Breast epithelium (tissue), 4 donors: ENCODE data around the gene C9orf72. TPM values are rescaled to one million over a fixed set of nuclear protein-coding genes. Genes with fewer than 3 reads are reported as not detected.

Source experiments
- DNase-seq, 2 donors: peaks; one replicate each; pipeline ENCODE4 v3.0.0-alpha.2; 2019; ENCODE audit warnings: low spot score in 2 of 2
- H3K27ac ChIP-seq, 2 donors: fragments of 200-600 bp; sonication (generic) in 1 of 2; one replicate each; pipeline ENCODE4 v1.5.1; 2016 to 2019; ENCODE audit warnings: mild to moderate bottlenecking in 1 of 2
- H3K27me3 ChIP-seq, 2 donors: fragments of 200-600 bp; sonication (generic) in 1 of 2; one replicate each; pipeline versions ENCODE4 v1.5.1 to v1.6.0; 2017 to 2019; ENCODE audit warnings: control low read depth in 1 of 2, mild to moderate bottlenecking in 1 of 2
- H3K36me3 ChIP-seq: fragments of 200-600 bp; one replicate; pipeline ENCODE4 v1.5.1; 2019
- H3K4me1 ChIP-seq, 2 donors: fragments of 200-600 bp; sonication (generic); one replicate each; pipeline ENCODE4 v1.5.1; 2016 to 2019; ENCODE audit warnings: control low read depth in 1 of 2
- H3K4me3 ChIP-seq, 3 donors: fragments of 200-600 bp; sonication (generic); 1 replicate in 2 of 3; 2 replicates in 1 of 3; pipeline ENCODE4 v1.5.1; 2016 to 2019; ENCODE audit warnings: mild to moderate bottlenecking in 3 of 3, moderate library complexity in 2 of 3
- H3K9me3 ChIP-seq, 2 donors: fragments of 200-600 bp; sonication (generic) in 1 of 2; one replicate each; pipeline ENCODE4 v1.5.1; 2016 to 2019; ENCODE audit warnings: control low read depth in 1 of 2
- CTCF ChIP-seq, 3 donors: fragments of 450-650 bp; IDR thresholded peaks; one replicate each; pipeline ENCODE4 v1.5.1; 2016 to 2017; ENCODE audit warnings: antibody characterized with exemption in 3 of 3, mild to moderate bottlenecking in 3 of 3, moderate library complexity in 3 of 3
- POLR2A ChIP-seq: fragments of 450-650 bp; IDR thresholded peaks from one replicate; pipeline ENCODE4 v1.6.1; 2016; ENCODE audit warnings: antibody characterized with exemption, mild to moderate bottlenecking, moderate library complexity
- POLR2AphosphoS5 ChIP-seq, 3 donors: sonication (generic); formaldehyde crosslinking; IDR thresholded peaks; one replicate each; pipeline ENCODE4 v1.6.1; 2017; ENCODE audit warnings: antibody characterized with exemption in 3 of 3
- intact Hi-C: fragments of 100-400 bp; cut with DNase I; formaldehyde crosslinking; loops from one replicate; pipeline ENCODE4 v1.15.1; 2023; ENCODE audit warnings: low total_unique reads
- total RNA-seq, 3 donors: library from RNA; depleted of rRNA; stranded (reverse); fragments of >200 nt; gene quantifications; one replicate each; pipeline ENCODE4 v1.1.0, GENCODE V29; 2016

C9orf72 gene
- total RNA-seq, 3 donors from 2014 or later: 20.8 to 43.9 (median 27.2) TPM

GRCh38 chr9:27584931-27585330, 11.7 kb upstream of the C9orf72 start:
- DNase-seq: no peak
- no peaks in the 10 kb centered on the region for H3K4me1 ChIP-seq
- no peak overlapping the region for H3K27ac ChIP-seq
- no peaks in the 10 kb centered on the region for H3K9me3 ChIP-seq
- no peaks in the 10 kb centered on the region for H3K27me3 ChIP-seq
- no peak for TF ChIP-seq POLR2AphosphoS5 (IDR thresholded peaks at IDR 0.05)
- no peak for TF ChIP-seq CTCF (IDR thresholded peaks at IDR 0.05)
- TF ChIP-seq POLR2A: no peak
- no peak overlapping the region for H3K4me3 ChIP-seq
- H3K36me3 ChIP-seq: no peaks in the 10 kb centered on the region
- intact Hi-C loops: loop anchor here (10.0 kb wide), 1 partner anchor 840 kb away; no protein-coding TSS in a partner anchor

GRCh38 chr9:27582794-27583193, 9.5 kb upstream of the C9orf72 start:
- H3K27me3 ChIP-seq: no peaks in the 10 kb centered on the region
- TF ChIP-seq POLR2AphosphoS5 (IDR thresholded peaks at IDR 0.05) (no peak), CTCF (IDR thresholded peaks at IDR 0.05) (no peak), POLR2A (no peak)
- intact Hi-C loops: loop anchor here (10.0 kb wide), 1 partner anchor 838 kb away; no protein-coding TSS in a partner anchor

GRCh38 chr9:27581826-27582225, 8.5 kb upstream of the C9orf72 start:
- Histone ChIP-seq H3K36me3 (no peaks in the 10 kb centered on the region), H3K27me3 (no peaks in the 10 kb centered on the region), H3K27ac (no peak overlapping the region), H3K4me3 (no peak overlapping the region), H3K4me1 (no peaks in the 10 kb centered on the region), H3K9me3 (peaks cover 0 to 6% of the 10 kb centered on the region in 2 donors)
- intact Hi-C loops: loop anchor here (10.0 kb wide), 1 partner anchor 837 kb away; no protein-coding TSS in a partner anchor
- DNase-seq: no peak
- no peak for TF ChIP-seq POLR2A
- no peak for TF ChIP-seq POLR2AphosphoS5 (IDR thresholded peaks at IDR 0.05)
- TF ChIP-seq CTCF (IDR thresholded peaks at IDR 0.05): no peak

More at GRCh38 chr9:27582794-27583193, 9.5 kb upstream of the C9orf72 start:
- no peaks in the 10 kb centered on the region for H3K4me1 ChIP-seq
- H3K9me3 ChIP-seq: peaks cover 0 to 6% of the 10 kb centered on the region in 2 donors
- H3K27ac ChIP-seq: no peak overlapping the region
- no peak overlapping the region for H3K4me3 ChIP-seq
- DNase-seq: no peak
- no peaks in the 10 kb centered on the region for H3K36me3 ChIP-seq

GRCh38 chr9:27573634-27574590, 631 bp upstream of the C9orf72 start:
- TF ChIP-seq POLR2A (peak; percentile 66), POLR2AphosphoS5 (IDR thresholded peaks at IDR 0.05) (peak; percentile 92 to 96 (median 95)), CTCF (IDR thresholded peaks at IDR 0.05) (peak in 1 of 3 donors; percentile 34)
- H3K4me3 ChIP-seq: peak overlapping the region; percentile 68 to 89 (median 77)
- no peaks in the 10 kb centered on the region for H3K36me3 ChIP-seq
- intact Hi-C loops: no loop called here
- DNase-seq: peak; percentile 92 to 99
- H3K27me3 ChIP-seq: no peaks in the 10 kb centered on the region
- H3K9me3 ChIP-seq: peaks cover 0 to 6% of the 10 kb centered on the region in 2 donors
- H3K4me1 ChIP-seq: no peaks in the 10 kb centered on the region
- H3K27ac ChIP-seq: peak overlapping the region; percentile 97 to 99

- Histone ChIP-seq H3K4me1 (no peaks in the 10 kb centered on the region), H3K27me3 (no peaks in the 10 kb centered on the region), H3K27ac (peak overlapping the region; percentile 97 to 99), H3K9me3 (no peaks in the 10 kb centered on the region), H3K4me3 (peak overlapping the region; percentile 68 to 89 (median 77)), H3K36me3 (no peaks in the 10 kb centered on the region)
- DNase-seq: peak in 1 of 2 donors; percentile 71
- peak in 1 of 3 donors; percentile 20 for TF ChIP-seq POLR2AphosphoS5 (IDR thresholded peaks at IDR 0.05)
- TF ChIP-seq POLR2A: peak; percentile 10
- no peak for TF ChIP-seq CTCF (IDR thresholded peaks at IDR 0.05)
- intact Hi-C loops: no loop called here
Measured at GRCh38 chr9:27572566-27572917, 739 bp downstream of the C9orf72 start.
